Right lobe of liver (tissue), 4 donors: ENCODE data around the gene DDI2.

Experiments used
- POLR2A ChIP-seq: fragments of 450-650 bp; IDR thresholded peaks from one replicate; pipeline ENCODE4 v1.6.1; 2017; ENCODE audit warnings: antibody characterized with exemption, mild to moderate bottlenecking
- TF ChIP-seq, protein P1 (sequence below), 4 donors: fragments of 200-600 bp in 3 of 4; fragments of 450-650 bp in 1 of 4; IDR thresholded peaks; one replicate each; pipeline versions ENCODE4 v1.5.1 to v1.8.0; 2016 to 2022; ENCODE audit warnings: antibody characterized with exemption in 4 of 4, mild to moderate bottlenecking in 2 of 4
- donor health status: DM: no; HTN: no; CAD: no.
- donor health status: DM: no; HTN: no; CAD: no.
- donor health status: DM: no; HTN: yes; CAD: no.

DNA sequence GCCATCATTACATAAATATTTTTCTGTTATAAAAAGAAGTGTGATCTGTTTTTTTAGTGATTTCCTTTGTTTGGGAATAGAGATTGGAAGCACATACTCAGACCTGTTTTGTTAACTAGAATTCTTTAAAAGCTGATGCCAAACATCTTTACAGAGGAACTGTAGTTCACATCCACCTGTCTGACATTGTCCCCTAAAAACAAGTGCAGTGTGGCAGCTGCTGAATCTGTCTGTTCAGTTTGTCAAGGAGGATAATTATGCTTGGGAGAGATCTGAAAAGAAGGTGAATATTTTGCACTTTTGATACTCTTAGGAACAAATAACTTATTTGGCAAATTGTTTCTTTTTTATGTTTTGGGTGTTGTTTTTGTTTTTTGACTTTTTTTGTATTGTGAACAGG, 46.0 kb upstream of the DDI2 start:
- TF ChIP-seq, protein P1, sequence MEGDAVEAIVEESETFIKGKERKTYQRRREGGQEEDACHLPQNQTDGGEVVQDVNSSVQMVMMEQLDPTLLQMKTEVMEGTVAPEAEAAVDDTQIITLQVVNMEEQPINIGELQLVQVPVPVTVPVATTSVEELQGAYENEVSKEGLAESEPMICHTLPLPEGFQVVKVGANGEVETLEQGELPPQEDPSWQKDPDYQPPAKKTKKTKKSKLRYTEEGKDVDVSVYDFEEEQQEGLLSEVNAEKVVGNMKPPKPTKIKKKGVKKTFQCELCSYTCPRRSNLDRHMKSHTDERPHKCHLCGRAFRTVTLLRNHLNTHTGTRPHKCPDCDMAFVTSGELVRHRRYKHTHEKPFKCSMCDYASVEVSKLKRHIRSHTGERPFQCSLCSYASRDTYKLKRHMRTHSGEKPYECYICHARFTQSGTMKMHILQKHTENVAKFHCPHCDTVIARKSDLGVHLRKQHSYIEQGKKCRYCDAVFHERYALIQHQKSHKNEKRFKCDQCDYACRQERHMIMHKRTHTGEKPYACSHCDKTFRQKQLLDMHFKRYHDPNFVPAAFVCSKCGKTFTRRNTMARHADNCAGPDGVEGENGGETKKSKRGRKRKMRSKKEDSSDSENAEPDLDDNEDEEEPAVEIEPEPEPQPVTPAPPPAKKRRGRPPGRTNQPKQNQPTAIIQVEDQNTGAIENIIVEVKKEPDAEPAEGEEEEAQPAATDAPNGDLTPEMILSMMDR (IDR thresholded peaks at IDR 0.05), result no peak
- no peak for TF ChIP-seq POLR2A
